HG02884 (cell line): ENCODE data around the gene COL23A1.
"Not testable (repeated sequence)": the region's sequence is repeated elsewhere in the genome, so short reads cannot be mapped to it uniquely, and the experiment has no call there.

ENCODE experiments used
- ATAC-seq: cut with Tn5 transposase; IDR thresholded peaks from one replicate; pipeline ENCODE4 v1.9.1; 2021; ENCODE audit warnings: mild to moderate bottlenecking, moderate library complexity; ENCODE audit not compliant: unreplicated experiment

COL23A1 gene

DNA sequence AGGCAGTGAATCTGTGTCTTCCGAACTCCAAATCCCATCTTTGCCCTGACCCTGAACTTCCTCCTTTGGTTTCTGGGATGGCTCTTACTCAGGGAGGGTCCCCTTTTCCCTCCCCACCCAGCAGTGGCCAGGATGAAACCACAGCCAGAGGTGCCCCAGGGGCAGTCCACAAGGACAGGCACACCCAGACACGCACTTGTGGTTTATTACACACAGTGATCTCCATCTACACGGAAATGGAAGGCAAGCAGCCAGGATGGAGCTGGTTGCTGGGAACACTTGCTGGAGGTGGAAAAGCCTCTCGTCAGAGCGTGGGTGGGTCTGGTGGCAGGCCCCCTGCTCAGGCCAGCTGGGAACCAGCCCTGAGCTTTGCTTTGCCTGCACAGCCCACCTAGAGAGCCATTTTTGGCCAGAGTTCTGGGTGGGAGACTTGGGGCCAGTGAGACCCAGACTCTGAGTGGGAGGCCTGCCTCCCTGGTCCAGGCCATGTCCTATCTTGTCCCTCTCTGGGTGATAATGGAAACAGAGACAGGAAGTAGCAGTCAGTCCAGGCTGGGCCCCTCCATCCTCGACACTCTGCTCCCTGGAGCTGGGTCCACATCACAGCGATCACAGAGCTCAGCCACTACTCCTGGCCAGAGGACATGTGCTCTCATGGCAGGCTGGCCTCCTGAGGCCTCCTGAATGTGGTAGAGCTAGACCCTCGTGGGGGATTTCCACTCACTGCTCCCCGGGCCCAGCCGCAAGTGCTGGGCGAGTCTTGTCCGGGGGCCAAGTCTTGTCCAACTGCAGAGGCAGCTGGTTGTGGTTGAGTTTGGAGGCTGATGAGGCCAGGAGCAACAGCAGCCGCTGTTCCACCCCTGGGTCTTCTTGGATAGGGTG lies 352.5 kb downstream of the COL23A1 start:
- ATAC-seq = no peak

GRCh38 chr5:178236679-178237078 lies 353.5 kb downstream of the COL23A1 start:
- ATAC-seq = no peak

DNA sequence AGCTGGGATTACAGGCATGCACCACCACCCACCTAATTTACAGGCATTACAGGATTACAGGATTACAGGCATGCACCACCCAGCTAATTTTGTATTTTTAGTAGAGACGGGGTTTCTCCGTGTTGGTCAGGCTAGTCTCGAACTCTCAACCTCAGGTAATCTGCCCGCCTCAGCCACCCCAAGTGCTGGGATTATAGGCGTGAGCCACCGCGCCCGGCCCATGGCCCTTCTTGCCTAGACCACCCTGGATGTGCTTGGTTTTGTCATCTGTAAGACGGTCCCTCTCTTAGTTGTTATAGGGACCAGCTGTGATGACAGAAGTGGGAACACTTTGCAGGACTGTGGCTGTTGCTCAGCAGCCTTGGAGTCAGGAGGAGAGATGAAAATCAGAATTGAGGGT lies 354.1 kb downstream of the COL23A1 start:
- no peak for ATAC-seq

DNA sequence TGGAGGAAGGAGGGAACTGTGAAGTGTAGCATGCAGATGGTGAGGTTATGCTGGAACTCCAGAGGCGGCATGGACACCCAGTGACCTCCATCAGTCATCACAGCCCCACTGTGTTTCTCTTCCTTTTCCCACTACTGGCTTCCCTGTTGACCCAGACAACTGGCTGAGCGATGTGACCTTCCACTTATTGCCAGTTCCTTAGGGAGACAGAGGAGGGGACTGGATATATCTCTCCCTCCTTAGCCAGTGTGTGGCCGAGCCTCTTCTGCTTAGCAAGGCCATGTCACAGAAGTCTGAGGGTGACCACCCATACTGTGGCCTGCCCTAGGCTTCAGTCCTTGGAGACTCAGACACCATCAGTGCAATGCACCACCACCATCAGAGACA lies 354.6 kb downstream of the COL23A1 start:
- no peak for ATAC-seq

GRCh38 chr5:178234750-178235587 lies 355.2 kb downstream of the COL23A1 start:
- ATAC-seq = no peak

- no peak for ATAC-seq
Measured at GRCh38 chr5:178234121-178234749, 356.0 kb downstream of the COL23A1 start.

GRCh38 chr5:178232920-178233429 lies 357.2 kb downstream of the COL23A1 start:
- ATAC-seq = no peak

- peak; percentile 53 for ATAC-seq
Measured at GRCh38 chr5:178232124-178232919, 357.9 kb downstream of the COL23A1 start, which contains the start of gene PHYKPL. TSS of gene PHYKPL (minus strand) at chr5:178232802. CDS start at chr5:178232550, 252 bp downstream.

DNA sequence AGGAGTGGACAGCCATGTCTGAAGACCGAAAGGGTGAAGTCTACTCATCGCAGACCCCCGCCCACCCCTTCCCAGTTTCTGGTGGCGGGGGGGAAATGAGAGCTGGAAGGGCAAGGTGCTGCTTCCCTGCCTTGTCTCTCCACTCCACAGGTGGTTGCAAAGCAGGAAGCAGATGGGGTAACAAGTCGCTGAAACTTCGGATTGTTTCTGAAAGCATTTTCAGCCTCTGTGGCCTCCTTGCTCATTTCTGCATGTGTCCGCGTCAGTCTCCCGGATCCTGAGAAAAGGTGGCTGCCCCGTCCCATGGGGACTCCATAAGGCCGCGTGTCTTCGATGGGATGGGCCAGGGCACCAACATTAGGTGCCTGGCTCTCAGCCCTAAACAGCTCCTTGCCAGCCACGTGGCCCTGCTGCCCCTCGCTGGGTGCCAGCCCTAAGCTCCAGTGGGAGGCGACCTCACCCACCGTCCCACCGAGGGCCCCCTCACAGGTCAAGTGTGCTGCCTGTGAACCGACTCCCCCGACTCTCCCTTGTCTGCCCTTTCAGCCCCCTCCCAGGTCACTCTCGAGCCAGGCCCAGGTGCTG lies 358.6 kb downstream of the COL23A1 start:
- ATAC-seq = no peak

DNA sequence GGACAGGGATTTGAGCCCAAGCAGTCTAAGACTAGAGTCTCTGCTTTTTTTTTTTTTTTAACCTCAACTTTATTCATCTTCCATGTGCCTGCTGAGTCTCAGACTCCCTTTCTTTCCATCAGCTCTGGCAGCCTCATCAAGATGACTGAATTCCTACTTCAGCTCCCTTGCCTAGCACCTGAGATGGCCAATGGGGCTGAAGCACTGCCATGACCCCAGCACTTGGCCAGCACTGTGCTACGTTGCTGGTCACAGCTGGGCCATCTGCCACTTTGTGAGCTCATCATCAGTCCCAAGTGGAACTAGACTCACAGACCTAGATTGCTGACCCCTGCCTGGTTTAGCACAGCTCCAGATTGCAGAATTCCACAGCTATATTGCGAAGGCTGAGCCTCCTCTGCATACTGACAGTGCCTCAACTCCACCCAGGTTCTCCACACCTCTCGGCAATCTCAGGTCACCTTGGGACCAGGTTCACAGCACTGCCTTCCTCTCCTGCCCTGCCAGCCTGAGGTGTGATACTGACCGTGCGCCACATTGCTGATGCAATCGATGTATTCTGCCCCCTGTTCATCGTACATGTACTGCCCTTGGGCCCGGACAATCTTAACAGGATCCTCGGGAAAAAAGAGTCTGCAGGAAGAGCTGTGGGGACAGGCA lies 359.2 kb downstream of the COL23A1 start:
- ATAC-seq = no peak

DNA sequence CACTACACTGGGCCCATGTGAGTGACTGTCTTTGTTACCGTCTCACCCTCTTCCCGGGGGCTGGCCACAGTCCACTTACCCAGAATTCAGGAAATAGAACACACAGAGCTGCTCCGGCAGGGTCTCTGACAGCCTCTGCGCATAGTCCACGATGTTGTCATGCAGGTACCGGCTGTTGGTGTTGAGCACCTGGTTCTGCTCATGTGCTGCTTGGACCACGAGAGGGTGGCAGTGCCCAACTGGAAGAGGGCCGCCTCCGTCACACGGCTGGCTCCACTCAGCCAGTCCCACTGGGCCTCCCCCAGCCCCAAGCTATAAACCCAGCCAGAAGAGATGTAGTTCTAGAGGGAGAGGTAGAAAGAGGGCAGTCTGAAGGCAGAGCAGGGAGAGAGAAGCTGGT lies 360.3 kb downstream of the COL23A1 start:
- ATAC-seq = no peak

- ATAC-seq = not testable (repeated sequence)
Measured at GRCh38 chr5:178229111-178229510, 361.1 kb downstream of the COL23A1 start.

DNA sequence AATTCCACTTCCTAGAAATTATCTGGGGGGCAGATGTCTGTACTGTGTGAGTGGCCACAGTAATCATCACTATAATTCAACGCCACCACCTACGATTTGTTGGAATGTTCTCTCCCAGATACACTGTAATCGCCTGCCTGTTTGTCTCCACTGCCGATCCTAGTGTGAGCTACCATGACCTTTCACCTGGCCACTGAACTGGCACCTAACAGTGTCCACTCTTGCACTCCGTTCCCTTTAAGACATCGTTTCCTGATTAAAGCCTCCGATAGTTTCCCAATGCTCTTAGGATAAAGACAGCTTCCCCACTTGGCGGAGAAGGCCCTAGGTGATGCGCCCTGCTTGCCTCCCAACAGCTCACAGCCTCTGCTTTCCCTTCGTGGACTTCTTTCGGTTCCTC lies 361.6 kb downstream of the COL23A1 start:
- no peak for ATAC-seq

DNA sequence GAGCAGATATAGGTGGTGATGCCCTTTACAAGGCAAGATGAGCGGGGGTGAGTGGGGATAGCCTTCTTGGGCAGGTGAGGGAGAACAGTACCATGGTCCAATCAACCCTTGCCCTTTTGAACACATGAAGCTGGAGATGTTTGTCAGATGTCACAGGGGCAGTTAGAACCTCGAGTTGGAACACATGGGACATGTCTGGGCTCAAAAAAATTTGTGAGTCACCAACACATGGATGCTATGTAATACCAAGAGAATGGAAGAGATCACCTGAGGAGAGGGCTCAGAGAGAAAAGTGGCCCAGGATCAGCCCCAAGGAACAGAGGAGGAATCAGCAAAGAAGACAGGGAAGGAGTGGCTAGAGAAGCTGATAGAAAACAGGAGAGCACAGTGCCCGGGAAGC lies 362.3 kb downstream of the COL23A1 start:
- no peak for ATAC-seq

GRCh38 chr5:178227138-178227659 lies 363.0 kb downstream of the COL23A1 start:
- ATAC-seq = no peak

DNA sequence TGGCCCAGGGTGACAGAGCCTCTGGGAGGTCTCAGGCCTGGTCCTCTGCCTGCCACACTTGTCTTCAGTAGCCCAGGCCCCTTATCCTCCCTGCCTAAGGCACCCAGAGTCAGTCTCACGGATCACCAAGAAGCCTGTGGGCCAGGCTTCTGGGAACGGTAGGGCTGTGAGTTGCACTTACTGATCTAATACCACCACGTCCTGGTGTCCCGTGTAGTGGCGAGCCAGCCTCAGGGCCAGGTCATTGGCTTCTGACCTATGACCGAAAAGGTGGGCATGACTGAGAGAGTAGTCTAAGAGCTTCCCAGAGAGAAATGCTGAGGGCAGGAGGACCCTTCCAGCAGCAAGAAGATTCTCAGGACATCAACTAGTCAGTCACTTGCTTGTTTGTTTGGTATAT lies 365.0 kb downstream of the COL23A1 start:
- no peak for ATAC-seq

- no peak for ATAC-seq
Measured at GRCh38 chr5:178224403-178224802, 365.8 kb downstream of the COL23A1 start.

- ATAC-seq = no peak
Measured at GRCh38 chr5:178223828-178224335, 366.3 kb downstream of the COL23A1 start.

GRCh38 chr5:178223196-178223773 lies 366.9 kb downstream of the COL23A1 start:
- no peak for ATAC-seq
